Osteoblast (primary cell): ENCODE data around the gene DHRS7C. TPM values are rescaled to one million over a fixed set of nuclear protein-coding genes. Genes with fewer than 3 reads are reported as not detected.

Experiments
- DNase-seq: peaks from one replicate; pipeline ENCODE4 v3.0.0; 2011; ENCODE audit warnings: low spot score, mixed read lengths; ENCODE audit not compliant: insufficient read length; ENCODE audit errors: missing footprints
- H2AFZ ChIP-seq: 2 replicates; pipeline ENCODE4 v1.6.0; 2011; ENCODE audit warnings: mild to moderate bottlenecking, low read length
- H3K27ac ChIP-seq: 2 replicates; pipeline ENCODE4 v1.5.1; 2011; ENCODE audit warnings: mild to moderate bottlenecking, low read depth, low read length, moderate library complexity
- H3K27me3 ChIP-seq: 2 replicates; pipeline ENCODE4 v1.6.0; 2012; ENCODE audit warnings: mild to moderate bottlenecking, control low read depth, inconsistent platforms, low read length, moderate library complexity; ENCODE audit not compliant: insufficient read depth
- H3K36me3 ChIP-seq: 2 replicates; pipeline ENCODE4 v1.5.1; 2011; ENCODE audit warnings: mild to moderate bottlenecking, low read length, control low read depth, moderate library complexity; ENCODE audit not compliant: insufficient read depth
- H3K4me1 ChIP-seq: 2 replicates; pipeline ENCODE4 v1.5.1; 2011; ENCODE audit warnings: mild to moderate bottlenecking, low read length, control low read depth, moderate library complexity; ENCODE audit not compliant: insufficient read depth
- H3K4me2 ChIP-seq: 2 replicates; pipeline ENCODE4 v1.6.0; 2011; ENCODE audit warnings: mild to moderate bottlenecking, low read length; ENCODE audit not compliant: insufficient read depth
- H3K4me3 ChIP-seq: fragments of 200-600 bp; sonication (generic); 3 replicates; pipeline ENCODE4 v1.5.1; 2012; ENCODE audit warnings: mild to moderate bottlenecking, low read length, inconsistent platforms; ENCODE audit not compliant: insufficient read depth
- H3K79me2 ChIP-seq: 2 replicates; pipeline ENCODE4 v1.6.0; 2012; ENCODE audit warnings: mild to moderate bottlenecking, low read length, control low read depth, inconsistent platforms; ENCODE audit not compliant: insufficient read depth
- H3K9me3 ChIP-seq: 2 replicates; pipeline ENCODE4 v1.5.1; 2011; ENCODE audit warnings: low read depth, low read length, control low read depth
- H4K20me1 ChIP-seq: 2 replicates; pipeline ENCODE4 v1.6.0; 2012; ENCODE audit warnings: mild to moderate bottlenecking, low read length, control low read depth; ENCODE audit not compliant: insufficient read depth
- total RNA-seq: library from RNA; depleted of rRNA; stranded (reverse); fragments of >200 nt; gene quantifications from 2 replicates; pipeline ENCODE4 v1.2.3, GENCODE V29; 2012
- TF ChIP-seq, protein P1 (sequence below): IDR thresholded peaks from 2 replicates; pipeline ENCODE4 v1.5.1; 2011; ENCODE audit warnings: mild to moderate bottlenecking, low read depth, low read length, moderate library complexity; ENCODE audit errors: extremely low read depth

Gene DHRS7C
- total RNA-seq, 1 donor, result not detected

DNA sequence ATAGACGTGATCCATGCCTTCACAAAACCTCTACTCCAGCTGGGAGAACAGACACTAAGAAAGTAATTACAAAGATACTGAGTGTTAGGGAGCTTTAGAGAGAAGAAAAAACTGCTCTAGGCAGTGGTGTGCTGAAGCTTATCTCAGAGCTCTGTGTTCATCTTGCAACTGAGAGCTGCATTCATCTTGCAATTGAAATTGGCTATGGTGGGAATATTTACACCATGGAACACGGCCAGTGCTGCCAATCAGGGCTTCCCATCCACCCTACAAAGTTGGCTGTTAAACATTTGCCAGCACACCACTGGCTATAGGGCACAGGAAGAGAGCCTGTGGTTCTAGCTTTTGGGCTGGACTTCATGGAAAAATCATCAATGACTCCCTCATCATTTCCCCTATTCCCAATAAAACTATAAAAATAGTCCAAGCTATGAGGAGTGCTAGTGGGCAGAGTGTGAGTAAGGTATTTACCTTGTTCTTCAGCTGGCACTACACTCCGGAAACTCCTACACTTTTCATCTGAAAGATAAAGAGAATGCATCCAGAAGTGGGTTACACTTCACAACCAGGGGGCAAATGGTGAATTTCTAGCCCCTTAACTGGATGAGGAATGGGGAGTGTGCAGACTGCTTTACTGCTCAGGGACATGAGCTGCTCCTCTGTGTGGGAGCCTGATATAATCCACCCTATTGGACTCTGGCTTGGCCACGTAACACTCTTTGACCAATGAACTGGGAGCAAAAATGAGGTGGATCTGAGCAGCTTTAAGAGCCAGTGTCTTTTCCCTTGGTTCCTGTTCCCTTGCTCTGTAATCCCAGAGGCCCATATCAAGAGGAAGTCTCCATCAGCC is 18.9 kb upstream of the DHRS7C start:
- Histone ChIP-seq H3K9me3 (no peaks in the 10 kb centered on the region), H3K27ac (no peak overlapping the region), H4K20me1 (no peaks in the 10 kb centered on the region), H3K79me2 (no peaks in the 10 kb centered on the region), H3K36me3 (no peaks in the 10 kb centered on the region), H3K4me3 (no peak overlapping the region), H3K4me1 (no peaks in the 10 kb centered on the region), H3K4me2 (no peak overlapping the region), H2AFZ (no peak overlapping the region), H3K27me3 (no peaks in the 10 kb centered on the region)
- DNase-seq, result no peak
- TF ChIP-seq, protein P1, sequence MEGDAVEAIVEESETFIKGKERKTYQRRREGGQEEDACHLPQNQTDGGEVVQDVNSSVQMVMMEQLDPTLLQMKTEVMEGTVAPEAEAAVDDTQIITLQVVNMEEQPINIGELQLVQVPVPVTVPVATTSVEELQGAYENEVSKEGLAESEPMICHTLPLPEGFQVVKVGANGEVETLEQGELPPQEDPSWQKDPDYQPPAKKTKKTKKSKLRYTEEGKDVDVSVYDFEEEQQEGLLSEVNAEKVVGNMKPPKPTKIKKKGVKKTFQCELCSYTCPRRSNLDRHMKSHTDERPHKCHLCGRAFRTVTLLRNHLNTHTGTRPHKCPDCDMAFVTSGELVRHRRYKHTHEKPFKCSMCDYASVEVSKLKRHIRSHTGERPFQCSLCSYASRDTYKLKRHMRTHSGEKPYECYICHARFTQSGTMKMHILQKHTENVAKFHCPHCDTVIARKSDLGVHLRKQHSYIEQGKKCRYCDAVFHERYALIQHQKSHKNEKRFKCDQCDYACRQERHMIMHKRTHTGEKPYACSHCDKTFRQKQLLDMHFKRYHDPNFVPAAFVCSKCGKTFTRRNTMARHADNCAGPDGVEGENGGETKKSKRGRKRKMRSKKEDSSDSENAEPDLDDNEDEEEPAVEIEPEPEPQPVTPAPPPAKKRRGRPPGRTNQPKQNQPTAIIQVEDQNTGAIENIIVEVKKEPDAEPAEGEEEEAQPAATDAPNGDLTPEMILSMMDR, result no peak

DNA sequence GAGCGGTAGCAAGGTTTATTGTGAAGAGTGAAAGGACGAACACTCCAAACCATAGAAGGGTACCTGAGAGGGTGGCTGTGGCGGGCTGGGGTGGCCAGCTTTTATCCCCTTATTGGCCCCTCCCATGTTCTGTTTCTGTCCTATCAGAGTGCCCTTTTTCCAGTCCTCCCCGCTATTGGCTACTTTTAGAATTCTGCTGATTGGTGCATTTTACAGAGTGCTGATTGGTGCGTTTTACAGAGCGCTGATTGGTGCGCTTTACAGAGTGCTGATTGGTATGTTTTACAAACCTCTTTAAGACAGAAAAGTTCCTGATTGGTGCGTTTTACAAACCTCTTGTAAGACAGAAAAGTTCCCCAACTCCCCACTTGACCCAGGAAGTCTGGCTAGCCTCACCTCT is 18.0 kb upstream of the DHRS7C start:
- Histone ChIP-seq H3K36me3 (no peaks in the 10 kb centered on the region), H3K4me3 (no peak overlapping the region), H4K20me1 (no peaks in the 10 kb centered on the region), H3K27me3 (no peaks in the 10 kb centered on the region), H3K4me2 (no peak overlapping the region), H3K4me1 (no peaks in the 10 kb centered on the region), H2AFZ (no peak overlapping the region), H3K9me3 (no peaks in the 10 kb centered on the region), H3K79me2 (no peaks in the 10 kb centered on the region), H3K27ac (no peak overlapping the region)
- no peak for DNase-seq
- TF ChIP-seq, protein P1, result no peak

DNA sequence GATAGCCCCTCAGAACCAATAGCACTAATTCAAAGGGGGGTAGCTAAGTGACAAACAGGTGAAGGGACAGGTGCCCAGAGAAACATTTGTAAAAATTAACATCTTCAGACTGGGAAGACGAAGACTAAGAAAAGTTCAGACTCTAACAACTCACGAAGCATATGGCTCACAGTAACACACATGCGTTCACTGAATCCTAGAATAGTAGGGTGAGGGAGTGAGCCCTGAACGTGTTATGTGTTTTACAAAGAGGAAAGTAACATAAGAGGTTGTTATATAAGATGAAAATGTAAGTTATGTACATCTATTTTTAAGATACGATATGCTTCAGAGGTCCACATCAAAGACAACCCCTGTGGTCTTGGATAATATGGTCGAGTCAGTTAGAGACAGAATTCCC is 15.3 kb upstream of the DHRS7C start:
- H3K4me3 ChIP-seq, result no peak overlapping the region
- H4K20me1 ChIP-seq, result no peaks in the 10 kb centered on the region
- no peak for DNase-seq
- H2AFZ ChIP-seq, result no peak overlapping the region
- H3K27me3 ChIP-seq, result no peaks in the 10 kb centered on the region
- no peak overlapping the region for H3K27ac ChIP-seq
- TF ChIP-seq, protein P1, result no peak
- no peaks in the 10 kb centered on the region for H3K36me3 ChIP-seq
- no peak overlapping the region for H3K4me2 ChIP-seq
- H3K9me3 ChIP-seq, result no peaks in the 10 kb centered on the region
- H3K4me1 ChIP-seq, result no peaks in the 10 kb centered on the region
- H3K79me2 ChIP-seq, result no peaks in the 10 kb centered on the region

DNA sequence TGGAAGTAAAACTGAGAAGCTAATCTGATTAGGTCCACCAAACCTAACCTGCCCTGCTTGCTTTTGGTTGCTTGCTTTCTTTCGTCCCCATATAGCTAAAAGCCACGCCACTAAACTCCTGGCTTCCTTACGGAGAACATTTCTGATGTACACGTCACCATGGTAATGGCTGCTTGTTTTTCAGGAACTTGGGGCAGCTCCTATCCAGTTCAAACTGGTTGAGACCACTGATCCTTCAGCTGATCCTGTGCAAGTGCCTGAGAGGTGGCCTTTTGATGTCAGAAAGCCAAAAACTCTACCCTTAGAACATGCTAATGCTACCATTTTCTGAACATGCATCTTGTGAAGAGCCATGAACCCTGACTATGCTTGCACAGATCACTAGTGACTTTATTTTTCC is 14.4 kb upstream of the DHRS7C start:
- H4K20me1 ChIP-seq, result no peaks in the 10 kb centered on the region
- H3K27ac ChIP-seq, result no peak overlapping the region
- no peak for DNase-seq
- TF ChIP-seq, protein P1, result no peak
- no peak overlapping the region for H2AFZ ChIP-seq
- no peaks in the 10 kb centered on the region for H3K36me3 ChIP-seq
- H3K4me1 ChIP-seq, result no peaks in the 10 kb centered on the region
- no peaks in the 10 kb centered on the region for H3K9me3 ChIP-seq
- no peaks in the 10 kb centered on the region for H3K79me2 ChIP-seq
- H3K27me3 ChIP-seq, result no peaks in the 10 kb centered on the region
- H3K4me2 ChIP-seq, result no peak overlapping the region
- no peak overlapping the region for H3K4me3 ChIP-seq
